Body of pancreas (tissue), 4 donors: ENCODE measurements around the gene TMEM243.

ENCODE experiments used
- POLR2A ChIP-seq, 3 donors: fragments of 450-650 bp; IDR thresholded peaks; one replicate each; pipeline ENCODE4 v1.6.1; 2016; ENCODE audit warnings: antibody characterized with exemption in 3 of 3, mild to moderate bottlenecking in 2 of 3
- TF ChIP-seq, protein P1 (sequence below), 7 experiments: fragments of 450-650 bp in 4 of 7; fragments of 200-600 bp in 3 of 7; sonication (generic) in 3 of 7; IDR thresholded peaks; one replicate each; pipeline ENCODE4 v1.5.1; 2016 to 2019; ENCODE audit warnings: antibody characterized with exemption in 7 of 7

DNA sequence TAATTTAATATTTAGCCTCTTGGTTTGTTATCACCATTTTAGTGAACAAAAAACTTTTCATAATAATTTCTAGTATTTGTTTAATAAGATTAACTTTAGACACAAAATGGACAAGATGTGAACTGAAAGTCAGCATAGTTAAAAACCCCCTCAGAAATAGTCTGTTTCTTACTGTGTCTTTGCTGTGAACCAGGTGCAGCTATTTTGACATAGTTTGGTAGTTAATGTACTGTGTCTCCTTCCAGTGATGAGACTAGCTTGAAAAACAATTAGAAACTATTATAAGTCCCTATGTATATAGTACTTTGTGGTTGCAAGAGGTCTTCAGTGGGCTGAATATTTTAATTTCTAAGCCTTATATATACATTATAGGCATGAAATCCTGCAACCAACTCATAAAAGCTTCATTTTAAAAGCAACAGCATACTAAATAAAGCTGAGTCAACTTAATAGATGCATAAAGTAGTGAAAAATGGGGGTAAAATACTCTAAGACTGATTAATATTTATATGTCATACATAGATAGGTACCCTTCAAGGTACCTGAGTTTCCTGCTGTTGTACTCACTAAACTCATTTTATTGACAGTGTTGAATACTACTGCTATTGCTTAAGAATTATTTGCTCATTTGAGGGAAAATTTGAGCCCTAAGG, 48.1 kb downstream of the TMEM243 start:
- TF ChIP-seq, protein P1, sequence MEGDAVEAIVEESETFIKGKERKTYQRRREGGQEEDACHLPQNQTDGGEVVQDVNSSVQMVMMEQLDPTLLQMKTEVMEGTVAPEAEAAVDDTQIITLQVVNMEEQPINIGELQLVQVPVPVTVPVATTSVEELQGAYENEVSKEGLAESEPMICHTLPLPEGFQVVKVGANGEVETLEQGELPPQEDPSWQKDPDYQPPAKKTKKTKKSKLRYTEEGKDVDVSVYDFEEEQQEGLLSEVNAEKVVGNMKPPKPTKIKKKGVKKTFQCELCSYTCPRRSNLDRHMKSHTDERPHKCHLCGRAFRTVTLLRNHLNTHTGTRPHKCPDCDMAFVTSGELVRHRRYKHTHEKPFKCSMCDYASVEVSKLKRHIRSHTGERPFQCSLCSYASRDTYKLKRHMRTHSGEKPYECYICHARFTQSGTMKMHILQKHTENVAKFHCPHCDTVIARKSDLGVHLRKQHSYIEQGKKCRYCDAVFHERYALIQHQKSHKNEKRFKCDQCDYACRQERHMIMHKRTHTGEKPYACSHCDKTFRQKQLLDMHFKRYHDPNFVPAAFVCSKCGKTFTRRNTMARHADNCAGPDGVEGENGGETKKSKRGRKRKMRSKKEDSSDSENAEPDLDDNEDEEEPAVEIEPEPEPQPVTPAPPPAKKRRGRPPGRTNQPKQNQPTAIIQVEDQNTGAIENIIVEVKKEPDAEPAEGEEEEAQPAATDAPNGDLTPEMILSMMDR (IDR thresholded peaks at IDR 0.05) = no peak
- no peak for TF ChIP-seq POLR2A (IDR thresholded peaks at IDR 0.05)
